IMR-90 (cell line): ENCODE results near the gene ARHGEF17. TPM values are rescaled to one million over a fixed set of nuclear protein-coding genes. Genes with fewer than 3 reads are reported as not detected.

Experiments
- ATAC-seq: fragments of 200-7000 bp; cut with Tn5 transposase; 2 replicates; pipeline ENCODE4 v1.9.1; 2020; ENCODE audit warnings: low read depth, mild to moderate bottlenecking, moderate library complexity
- BruUV-seq: library from RNA; stranded (reverse); fragments of 400-500 nt; replicated peaks from 2 replicates; lab custom pipeline; 2021; lab: Mats Ljungman, UMichigan
- CTCF ChIA-PET: fragments of 300-600 bp; formaldehyde crosslinking; extraction: SDS; loops from one replicate; lab custom pipeline; 2021; ENCODE audit warnings: antibody characterized with exemption; lab: Yijun Ruan, JAX
- POLR2A ChIA-PET: fragments of 300-600 bp; sonication (Branson Sonifier 250); formaldehyde crosslinking; loops from one replicate; lab custom pipeline; 2022; ENCODE audit warnings: antibody characterized with exemption; ENCODE audit not compliant: unreplicated experiment; lab: Charles Lee
- DNase-seq: peaks from one replicate; pipeline ENCODE4 v3.0.0; 2013
- H2AFZ ChIP-seq: replicated peaks from 2 replicates; pipeline ENCODE3; 2013; ENCODE audit warnings: low read length, mild to moderate bottlenecking; ENCODE audit not compliant: poor library complexity
- H2AK5ac ChIP-seq: 2 replicates; pipeline ENCODE4 v1.6.1; 2013; ENCODE audit warnings: low read depth, low read length, inconsistent platforms
- H2AK9ac ChIP-seq: replicated peaks from 2 replicates; pipeline ENCODE3; 2013; ENCODE audit warnings: mild to moderate bottlenecking, low read depth, low read length, moderate library complexity; ENCODE audit not compliant: poor library complexity
- H2BK120ac ChIP-seq: 2 replicates; pipeline ENCODE4 v1.6.1; 2013; ENCODE audit warnings: low read depth, low read length, inconsistent platforms
- H2BK15ac ChIP-seq: 3 replicates; pipeline ENCODE4 v1.6.1; 2013; ENCODE audit warnings: low read depth, low read length, inconsistent platforms
- H2BK20ac ChIP-seq: 2 replicates; pipeline ENCODE4 v1.6.1; 2013; ENCODE audit warnings: low read depth, mild to moderate bottlenecking, inconsistent platforms, low read length, moderate library complexity
- H2BK5ac ChIP-seq: 2 replicates; pipeline ENCODE4 v1.6.1; 2013; ENCODE audit warnings: mild to moderate bottlenecking, low read depth, low read length, inconsistent platforms; ENCODE audit not compliant: poor library complexity, severe bottlenecking
- H3K14ac ChIP-seq: replicated peaks from 2 replicates; pipeline ENCODE4 v1.6.1; 2013; ENCODE audit warnings: low read depth, low read length, inconsistent platforms
- H3K18ac ChIP-seq: 2 replicates; pipeline ENCODE4 v1.6.1; 2013; ENCODE audit warnings: low read depth, low read length, control low read depth
- H3K23ac ChIP-seq: 2 replicates; pipeline ENCODE4 v1.6.1; 2013; ENCODE audit warnings: low read depth, low read length, inconsistent platforms
- H3K27ac ChIP-seq: 2 replicates; pipeline ENCODE4 v1.5.1; 2013; ENCODE audit warnings: mild to moderate bottlenecking, control low read depth, low read length; ENCODE audit not compliant: insufficient read depth
- H3K27me3 ChIP-seq: 2 replicates; pipeline ENCODE4 v1.6.1; 2013; ENCODE audit warnings: low read length; ENCODE audit not compliant: control insufficient read depth, insufficient read depth
- H3K36me3 ChIP-seq: 2 replicates; pipeline ENCODE4 v1.6.1; 2013; ENCODE audit warnings: low read length, mixed read lengths; ENCODE audit not compliant: control insufficient read depth, insufficient read depth
- H3K4ac ChIP-seq: 2 replicates; pipeline ENCODE4 v1.6.1; 2013; ENCODE audit warnings: low read depth, low read length, inconsistent platforms
- H3K4me1 ChIP-seq: 2 replicates; pipeline ENCODE4 v1.6.1; 2013; ENCODE audit warnings: low read length, mixed read lengths; ENCODE audit not compliant: control insufficient read depth, insufficient read depth
- H3K4me2 ChIP-seq: 2 replicates; pipeline ENCODE4 v1.6.1; 2013; ENCODE audit warnings: low read depth, mild to moderate bottlenecking, control low read depth, low read length, moderate library complexity
- H3K4me3 ChIP-seq: 2 replicates; pipeline ENCODE4 v1.5.1; 2013; ENCODE audit warnings: low read depth, mild to moderate bottlenecking, control low read depth, low read length, moderate library complexity; ENCODE audit not compliant: insufficient read depth
- H3K56ac ChIP-seq: 2 replicates; pipeline ENCODE4 v1.6.1; 2013; ENCODE audit warnings: low read length, inconsistent platforms; ENCODE audit not compliant: insufficient read depth; ENCODE audit errors: extremely low read depth
- H3K79me1 ChIP-seq, 2 experiments: 2 replicates each; pipeline ENCODE4 v1.6.1; 2013; ENCODE audit warnings: low read length in 2 of 2, inconsistent platforms in 1 of 2, low read depth in 1 of 2
- H3K9ac ChIP-seq: 2 replicates; pipeline ENCODE4 v1.6.1; 2013; ENCODE audit warnings: low read depth, low read length, control low read depth
- H3K9me1 ChIP-seq: 2 replicates; pipeline ENCODE4 v1.6.1; 2013; ENCODE audit warnings: low read length, inconsistent platforms; ENCODE audit not compliant: insufficient read depth
- H3K9me3 ChIP-seq: 2 replicates; pipeline ENCODE4 v1.6.1; 2013; ENCODE audit warnings: low read length; ENCODE audit not compliant: control insufficient read depth, insufficient read depth
- H4K20me1 ChIP-seq: 2 replicates; pipeline ENCODE4 v1.6.1; 2013; ENCODE audit warnings: low read length, inconsistent platforms; ENCODE audit not compliant: insufficient read depth
- H4K5ac ChIP-seq: 2 replicates; pipeline ENCODE4 v1.6.1; 2013; ENCODE audit warnings: mild to moderate bottlenecking, low read depth, low read length, control low read depth
- H4K8ac ChIP-seq, 2 experiments: 2 replicates each; pipeline ENCODE4 v1.6.1; 2013; ENCODE audit warnings: low read depth in 2 of 2, low read length in 2 of 2, control low read depth in 1 of 2, inconsistent platforms in 1 of 2
- H4K91ac ChIP-seq: 2 replicates; pipeline ENCODE4 v1.6.1; 2013; ENCODE audit warnings: low read depth, low read length, inconsistent platforms; ENCODE audit not compliant: insufficient read depth
- RFX5 ChIP-seq: IDR thresholded peaks from 2 replicates; pipeline ENCODE4 v1.8.0; 2012; ENCODE audit warnings: low read depth, mild to moderate bottlenecking, low read length, moderate library complexity
- WGBS, 2 experiments: methylation state at CpG; one replicate each; pipeline versions ENCODE4 v1.1.5 to v1.1.7; 2013; ENCODE audit warnings: missing lambda C conversion rate in 2 of 2; ENCODE audit not compliant: insufficient read length in 1 of 2; ENCODE audit errors: extremely low coverage in 2 of 2; 5-methylcytosine and 5-hydroxymethylcytosine counted together
- dilution Hi-C: fragments of 300-500 bp; cut with HindIII; formaldehyde crosslinking; loops from one replicate; pipeline ENCODE4 v1.14.3; 2018; ENCODE audit warnings: low sequenced_read_pairs; ENCODE audit not compliant: unreplicated experiment
- in situ Hi-C: fragments of 300-500 bp; cut with MboI; formaldehyde crosslinking; loops from 3 replicates; pipeline ENCODE4 v1.14.3; 2019; ENCODE audit warnings: low sequenced_read_pairs, inconsistent platforms, mixed read lengths
- intact Hi-C: fragments of 100-400 bp; cut with micrococcal nuclease; formaldehyde crosslinking; loops from 2 replicates; pipeline ENCODE4 v1.10.0; 2022
- polyA plus RNA-seq, 3 experiments: library from polyadenylated mRNA; depleted of rRNA; stranded (reverse); fragments of >200 nt; gene quantifications; 2 replicates each; pipeline ENCODE4 v1.2.3, GENCODE V29; 2012; ENCODE audit warnings: low replicate concordance in 1 of 3
- total RNA-seq: library from RNA; depleted of rRNA; stranded (reverse); fragments of >200 nt; gene quantifications from 2 replicates; pipeline ENCODE4 v1.2.3, GENCODE V29; 2012
- TF ChIP-seq, protein P1 (sequence below): fragments of 150-350 bp; IDR thresholded peaks from 2 replicates; pipeline ENCODE4 v1.6.1; 2016; ENCODE audit warnings: low read depth, mild to moderate bottlenecking, low read length, moderate library complexity, borderline replicate concordance

The ARHGEF17 gene
- total and polyA plus RNA-seq, 2 of the 4 experiments (the other 2 are of a cell fraction) = 21.7 to 97.7 TPM

DNA sequence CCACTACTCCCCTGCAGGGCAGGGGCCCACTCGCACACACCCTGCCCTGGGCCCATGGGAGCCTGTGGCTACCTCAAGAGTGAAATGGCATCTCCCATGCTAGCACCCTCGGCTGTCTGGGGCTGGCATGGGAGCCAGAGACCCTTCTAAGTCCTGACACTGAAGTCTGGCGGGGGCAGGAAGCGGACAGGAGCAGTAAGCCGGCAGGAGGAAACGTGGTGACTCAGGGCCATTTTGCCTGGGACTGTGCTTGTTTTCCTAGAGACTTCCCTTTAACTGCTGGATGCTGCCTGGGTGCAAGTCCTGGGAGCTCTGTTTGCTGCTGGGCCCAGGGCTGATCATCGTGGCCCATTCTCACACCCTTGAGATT is 84.9 kb downstream of the ARHGEF17 start:
- H2BK15ac ChIP-seq = no peak overlapping the region
- no TSS peak for BruUV-seq
- H2AK5ac ChIP-seq = no peak overlapping the region
- H2AK9ac ChIP-seq = peak overlapping the region; percentile 47
- intact Hi-C loops (loop anchor here (1.0 kb wide), 3 partner anchors 42 to 98 kb away; no protein-coding TSS in a partner anchor), in situ Hi-C loops (no loop called here), dilution Hi-C loops (no loop called here)
- ATAC-seq = peak; percentile 8
- H3K27me3 ChIP-seq = no peaks in the 10 kb centered on the region
- no peak overlapping the region for H3K23ac ChIP-seq
- no peak overlapping the region for H4K91ac ChIP-seq
- no peak overlapping the region for H3K56ac ChIP-seq
- no peak overlapping the region for H3K9ac ChIP-seq
- H3K36me3 ChIP-seq = peaks cover 4% of the 10 kb centered on the region; the same call in 1 of the 2 replicates
- H3K4me2 ChIP-seq = no peak overlapping the region
- peaks cover 5% of the 10 kb centered on the region; the same call in 1 of the 2 replicates for H3K9me1 ChIP-seq
- H3K14ac ChIP-seq = no peak overlapping the region
- H3K4ac ChIP-seq = no peak overlapping the region
- WGBS, 2 experiments = 75% methylated on average over 5 of the region's 7 CpGs; no CpG with 5 or more reads in 1 of the 2 experiments
- no peaks in the 10 kb centered on the region for H3K9me3 ChIP-seq
- H3K4me3 ChIP-seq = no peak overlapping the region
- peaks cover 11% of the 10 kb centered on the region for H4K20me1 ChIP-seq
- POLR2A ChIA-PET = interaction anchor here (0.6 kb wide), 1 partner anchor 86 kb away, joined by 9 read pairs; no protein-coding TSS in a partner anchor
- no peak overlapping the region for H4K5ac ChIP-seq
- no peak overlapping the region for H2BK120ac ChIP-seq
- H2BK20ac ChIP-seq = no peak overlapping the region
- no peak overlapping the region for H3K27ac ChIP-seq
- CTCF ChIA-PET = interaction anchor here (1.5 to 2.9 kb wide), 3 partner anchors 16 to 86 kb away, joined by 5 to 16 read pairs (median 5); partner anchors contain the start of gene RELT
- DNase-seq = no peak
- TF ChIP-seq, protein P1, sequence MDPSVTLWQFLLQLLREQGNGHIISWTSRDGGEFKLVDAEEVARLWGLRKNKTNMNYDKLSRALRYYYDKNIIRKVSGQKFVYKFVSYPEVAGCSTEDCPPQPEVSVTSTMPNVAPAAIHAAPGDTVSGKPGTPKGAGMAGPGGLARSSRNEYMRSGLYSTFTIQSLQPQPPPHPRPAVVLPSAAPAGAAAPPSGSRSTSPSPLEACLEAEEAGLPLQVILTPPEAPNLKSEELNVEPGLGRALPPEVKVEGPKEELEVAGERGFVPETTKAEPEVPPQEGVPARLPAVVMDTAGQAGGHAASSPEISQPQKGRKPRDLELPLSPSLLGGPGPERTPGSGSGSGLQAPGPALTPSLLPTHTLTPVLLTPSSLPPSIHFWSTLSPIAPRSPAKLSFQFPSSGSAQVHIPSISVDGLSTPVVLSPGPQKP = no peak
- no peak for TF ChIP-seq RFX5
- H3K79me1 ChIP-seq = peaks cover 7 to 17% of the 10 kb centered on the region in 2 experiments
- no peak overlapping the region for H4K8ac ChIP-seq
- H3K4me1 ChIP-seq = peaks cover 4% of the 10 kb centered on the region
- no peak overlapping the region for H3K18ac ChIP-seq
- H2AFZ ChIP-seq = no peak overlapping the region
- H2BK5ac ChIP-seq = no peak overlapping the region
